SK-N-SH treated with all-trans-retinoic acid at 6 μM for 48 hours (cell line): ENCODE measurements around the gene CEP63.
"Not testable (repeated sequence)": the region's sequence is repeated elsewhere in the genome, so short reads cannot be mapped to it uniquely, and the experiment has no call there.

Source experiments
- ATAC-seq: fragments of 200-7000 bp; cut with Tn5 transposase; 3 replicates; pipeline ENCODE4 v1.9.1; 2020; ENCODE audit warnings: mild to moderate bottlenecking, moderate library complexity
- BACH2 ChIP-seq: fragments of 250-450 bp; sonication (Bioruptor Pico); IDR thresholded peaks from 2 replicates; pipeline ENCODE4 v1.9.0; 2021; ENCODE audit warnings: mild to moderate bottlenecking, borderline replicate concordance
- CSDC2 ChIP-seq: fragments of 250-450 bp; sonication (Bioruptor Pico); IDR thresholded peaks from 2 replicates; pipeline ENCODE4 v1.5.0; 2020; ENCODE audit warnings: mild to moderate bottlenecking, moderate library complexity
- ESRRG ChIP-seq: fragments of 250-450 bp; sonication (Bioruptor Pico); IDR thresholded peaks from 2 replicates; pipeline ENCODE4 v1.6.1; 2021; ENCODE audit warnings: mild to moderate bottlenecking
- GLIS3 ChIP-seq: fragments of 250-450 bp; sonication (Bioruptor Pico); IDR thresholded peaks from 2 replicates; pipeline ENCODE4 v1.5.0; 2020; ENCODE audit warnings: mild to moderate bottlenecking, moderate library complexity
- ISL1 ChIP-seq: fragments of 250-450 bp; sonication (Bioruptor Pico); IDR thresholded peaks from 2 replicates; pipeline ENCODE4 v2.1.2; 2022; ENCODE audit warnings: mild to moderate bottlenecking, moderate library complexity
- OSR1 ChIP-seq: fragments of 250-450 bp; sonication (Bioruptor Pico); IDR thresholded peaks from 2 replicates; pipeline ENCODE4 v1.8.0; 2022; ENCODE audit warnings: moderate library complexity, mild to moderate bottlenecking, inconsistent platforms
- PPARA ChIP-seq: fragments of 250-450 bp; sonication (Bioruptor Pico); IDR thresholded peaks from 2 replicates; pipeline ENCODE4 v1.5.0; 2020; ENCODE audit warnings: mild to moderate bottlenecking, borderline replicate concordance
- RARB ChIP-seq: fragments of 250-450 bp; sonication (Bioruptor Pico); IDR thresholded peaks from 2 replicates; pipeline ENCODE4 v1.8.0; 2021; ENCODE audit warnings: mild to moderate bottlenecking, moderate library complexity
- SNAI2 ChIP-seq: fragments of 250-450 bp; sonication (Bioruptor Pico); IDR thresholded peaks from 2 replicates; pipeline ENCODE4 v1.5.0; 2020; ENCODE audit warnings: mild to moderate bottlenecking, moderate library complexity
- TCF4 ChIP-seq: fragments of 250-450 bp; sonication (Bioruptor Pico); IDR thresholded peaks from 2 replicates; pipeline ENCODE4 v1.8.0; 2021; ENCODE audit warnings: mild to moderate bottlenecking, moderate library complexity, borderline replicate concordance
- TOX ChIP-seq: fragments of 250-450 bp; sonication (Bioruptor Pico); IDR thresholded peaks from 2 replicates; pipeline ENCODE4 v1.8.0; 2021; ENCODE audit warnings: mild to moderate bottlenecking, moderate library complexity, borderline replicate concordance
- ZC3H10 ChIP-seq: fragments of 250-450 bp; sonication (Bioruptor Pico); IDR thresholded peaks from 2 replicates; pipeline ENCODE4 v1.5.1; 2021; ENCODE audit warnings: mild to moderate bottlenecking, moderate library complexity
- ZFP3 ChIP-seq: fragments of 250-450 bp; sonication (Bioruptor Pico); IDR thresholded peaks from 2 replicates; pipeline ENCODE4 v1.5.0; 2020; ENCODE audit warnings: mild to moderate bottlenecking, moderate library complexity
- ZNF70 ChIP-seq: fragments of 450-650 bp; formaldehyde crosslinking; IDR thresholded peaks from 2 replicates; pipeline ENCODE4 v1.5.0; 2020; ENCODE audit warnings: mild to moderate bottlenecking, moderate library complexity
- ZNF8 ChIP-seq: fragments of 450-650 bp; formaldehyde crosslinking; IDR thresholded peaks from 2 replicates; pipeline ENCODE4 v1.5.0; 2020; ENCODE audit warnings: mild to moderate bottlenecking, moderate library complexity
- TF ChIP-seq, protein P1 (sequence below): fragments of 250-450 bp; sonication (Bioruptor Pico); IDR thresholded peaks from 2 replicates; pipeline ENCODE4 v1.8.0; 2021; ENCODE audit warnings: low read depth, mild to moderate bottlenecking, moderate library complexity, borderline replicate concordance
- TF ChIP-seq, protein P2 (sequence below): fragments of 250-450 bp; sonication (Bioruptor Pico); IDR thresholded peaks from 2 replicates; pipeline ENCODE4 v1.5.1; 2020; ENCODE audit warnings: low read depth, mild to moderate bottlenecking, moderate library complexity
- TF ChIP-seq, protein P3 (sequence below): fragments of 250-450 bp; sonication (Bioruptor Pico); IDR thresholded peaks from 2 replicates; pipeline ENCODE4 v1.8.0; 2020; ENCODE audit warnings: mild to moderate bottlenecking, moderate library complexity, borderline replicate concordance
- TF ChIP-seq, protein P4 (sequence below): fragments of 250-450 bp; sonication (Bioruptor Pico); IDR thresholded peaks from 2 replicates; pipeline ENCODE4 v1.5.1; 2021; ENCODE audit warnings: mild to moderate bottlenecking, moderate library complexity

Gene CEP63

DNA sequence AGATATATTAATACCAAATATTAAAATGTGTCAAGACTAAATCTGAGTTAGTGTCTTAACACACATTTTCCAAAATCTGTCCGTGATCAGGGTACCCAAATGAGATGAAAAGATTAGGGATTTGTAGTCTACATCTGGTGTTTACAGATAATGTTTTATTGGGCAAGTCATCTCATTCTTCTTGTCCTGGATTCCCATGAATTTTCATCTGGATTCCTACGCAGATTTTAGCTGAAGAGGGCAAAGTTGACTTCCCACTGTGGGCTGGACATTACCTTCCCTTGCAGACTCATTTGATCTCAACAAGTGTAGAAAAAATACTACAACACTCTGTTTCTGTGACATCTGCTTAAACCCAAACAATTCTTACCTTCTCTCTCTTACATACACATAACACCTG is 79.1 kb downstream of the CEP63 start (continued):
- TF ChIP-seq, protein P1, sequence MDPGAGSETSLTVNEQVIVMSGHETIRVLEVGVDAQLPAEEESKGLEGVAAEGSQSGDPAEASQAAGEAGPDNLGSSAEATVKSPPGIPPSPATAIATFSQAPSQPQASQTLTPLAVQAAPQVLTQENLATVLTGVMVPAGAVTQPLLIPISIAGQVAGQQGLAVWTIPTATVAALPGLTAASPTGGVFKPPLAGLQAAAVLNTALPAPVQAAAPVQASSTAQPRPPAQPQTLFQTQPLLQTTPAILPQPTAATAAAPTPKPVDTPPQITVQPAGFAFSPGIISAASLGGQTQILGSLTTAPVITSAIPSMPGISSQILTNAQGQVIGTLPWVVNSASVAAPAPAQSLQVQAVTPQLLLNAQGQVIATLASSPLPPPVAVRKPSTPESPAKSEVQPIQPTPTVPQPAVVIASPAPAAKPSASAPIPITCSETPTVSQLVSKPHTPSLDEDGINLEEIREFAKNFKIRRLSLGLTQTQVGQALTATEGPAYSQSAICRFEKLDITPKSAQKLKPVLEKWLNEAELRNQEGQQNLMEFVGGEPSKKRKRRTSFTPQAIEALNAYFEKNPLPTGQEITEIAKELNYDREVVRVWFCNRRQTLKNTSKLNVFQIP (CRISPR knock-in tag), result no peak

DNA sequence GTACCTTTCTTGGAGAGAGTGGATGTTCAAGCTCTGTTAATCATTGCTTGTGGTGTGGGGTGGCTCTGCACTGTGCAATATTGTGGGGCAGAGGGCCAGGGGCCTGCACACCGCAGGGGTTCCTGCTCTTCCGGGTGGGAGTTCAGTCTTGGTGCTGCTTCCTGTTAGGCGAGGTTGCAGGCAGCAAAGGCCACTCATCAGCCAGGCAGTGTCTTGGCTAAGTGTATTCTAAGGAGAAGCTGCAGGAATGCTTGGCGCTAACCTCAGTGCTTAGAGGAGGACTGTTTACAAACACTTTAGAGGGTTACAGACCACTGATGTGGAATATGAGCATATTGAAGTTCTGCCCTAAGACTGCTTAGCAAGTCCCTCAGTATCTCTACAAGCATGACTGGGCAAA is 81.7 kb downstream of the CEP63 start:
- TF ChIP-seq CSDC2 (no peak), ESRRG (CRISPR knock-in tag) (no peak), ZNF8 (CRISPR knock-in tag) (no peak), TCF4 (no peak), BACH2 (CRISPR knock-in tag) (no peak), ISL1 (no peak), ZC3H10 (no peak), PPARA (CRISPR knock-in tag) (no peak), TOX (CRISPR knock-in tag) (no peak), OSR1 (CRISPR knock-in tag) (no peak), ZFP3 (CRISPR knock-in tag) (no peak), ZNF70 (CRISPR knock-in tag) (no peak), GLIS3 (CRISPR knock-in tag) (no peak), RARB (no peak)
- TF ChIP-seq, protein P1 (CRISPR knock-in tag), result no peak
- TF ChIP-seq, protein P2, sequence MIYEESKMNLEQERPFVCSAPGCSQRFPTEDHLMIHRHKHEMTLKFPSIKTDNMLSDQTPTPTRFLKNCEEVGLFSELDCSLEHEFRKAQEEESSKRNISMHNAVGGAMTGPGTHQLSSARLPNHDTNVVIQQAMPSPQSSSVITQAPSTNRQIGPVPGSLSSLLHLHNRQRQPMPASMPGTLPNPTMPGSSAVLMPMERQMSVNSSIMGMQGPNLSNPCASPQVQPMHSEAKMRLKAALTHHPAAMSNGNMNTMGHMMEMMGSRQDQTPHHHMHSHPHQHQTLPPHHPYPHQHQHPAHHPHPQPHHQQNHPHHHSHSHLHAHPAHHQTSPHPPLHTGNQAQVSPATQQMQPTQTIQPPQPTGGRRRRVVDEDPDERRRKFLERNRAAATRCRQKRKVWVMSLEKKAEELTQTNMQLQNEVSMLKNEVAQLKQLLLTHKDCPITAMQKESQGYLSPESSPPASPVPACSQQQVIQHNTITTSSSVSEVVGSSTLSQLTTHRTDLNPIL (CRISPR knock-in tag), result no peak
- TF ChIP-seq, protein P3, sequence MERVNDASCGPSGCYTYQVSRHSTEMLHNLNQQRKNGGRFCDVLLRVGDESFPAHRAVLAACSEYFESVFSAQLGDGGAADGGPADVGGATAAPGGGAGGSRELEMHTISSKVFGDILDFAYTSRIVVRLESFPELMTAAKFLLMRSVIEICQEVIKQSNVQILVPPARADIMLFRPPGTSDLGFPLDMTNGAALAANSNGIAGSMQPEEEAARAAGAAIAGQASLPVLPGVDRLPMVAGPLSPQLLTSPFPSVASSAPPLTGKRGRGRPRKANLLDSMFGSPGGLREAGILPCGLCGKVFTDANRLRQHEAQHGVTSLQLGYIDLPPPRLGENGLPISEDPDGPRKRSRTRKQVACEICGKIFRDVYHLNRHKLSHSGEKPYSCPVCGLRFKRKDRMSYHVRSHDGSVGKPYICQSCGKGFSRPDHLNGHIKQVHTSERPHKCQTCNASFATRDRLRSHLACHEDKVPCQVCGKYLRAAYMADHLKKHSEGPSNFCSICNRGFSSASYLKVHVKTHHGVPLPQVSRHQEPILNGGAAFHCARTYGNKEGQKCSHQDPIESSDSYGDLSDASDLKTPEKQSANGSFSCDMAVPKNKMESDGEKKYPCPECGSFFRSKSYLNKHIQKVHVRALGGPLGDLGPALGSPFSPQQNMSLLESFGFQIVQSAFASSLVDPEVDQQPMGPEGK, result no peak
- TF ChIP-seq, protein P4, sequence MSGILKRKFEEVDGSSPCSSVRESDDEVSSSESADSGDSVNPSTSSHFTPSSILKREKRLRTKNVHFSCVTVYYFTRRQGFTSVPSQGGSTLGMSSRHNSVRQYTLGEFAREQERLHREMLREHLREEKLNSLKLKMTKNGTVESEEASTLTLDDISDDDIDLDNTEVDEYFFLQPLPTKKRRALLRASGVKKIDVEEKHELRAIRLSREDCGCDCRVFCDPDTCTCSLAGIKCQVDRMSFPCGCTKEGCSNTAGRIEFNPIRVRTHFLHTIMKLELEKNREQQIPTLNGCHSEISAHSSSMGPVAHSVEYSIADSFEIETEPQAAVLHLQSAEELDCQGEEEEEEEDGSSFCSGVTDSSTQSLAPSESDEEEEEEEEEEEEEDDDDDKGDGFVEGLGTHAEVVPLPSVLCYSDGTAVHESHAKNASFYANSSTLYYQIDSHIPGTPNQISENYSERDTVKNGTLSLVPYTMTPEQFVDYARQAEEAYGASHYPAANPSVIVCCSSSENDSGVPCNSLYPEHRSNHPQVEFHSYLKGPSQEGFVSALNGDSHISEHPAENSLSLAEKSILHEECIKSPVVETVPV, result no peak

DNA sequence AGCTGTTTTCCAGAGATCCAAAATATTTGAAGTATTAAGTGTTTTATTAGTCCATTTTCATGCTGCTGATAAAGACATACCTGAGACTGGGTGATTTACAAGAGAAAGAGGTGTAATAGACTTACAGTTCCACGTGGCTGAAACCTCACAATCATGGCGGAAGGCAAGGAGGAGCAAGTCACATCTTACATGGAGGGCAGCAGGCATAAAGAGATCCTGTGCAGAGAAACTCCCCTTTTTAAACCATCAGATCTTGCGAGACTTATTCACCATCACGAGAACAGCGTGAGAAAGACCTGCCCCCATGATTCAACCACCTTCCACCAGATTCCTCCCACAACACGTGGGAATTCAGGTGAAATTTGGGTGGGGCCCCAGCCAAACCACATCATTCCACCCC is 82.9 kb downstream of the CEP63 start:
- no peak for TF ChIP-seq ESRRG (CRISPR knock-in tag)
- TF ChIP-seq ISL1, result no peak
- TF ChIP-seq CSDC2, result no peak
- TF ChIP-seq RARB, result no peak
- TF ChIP-seq OSR1 (CRISPR knock-in tag), result no peak
- no peak for TF ChIP-seq SNAI2 (CRISPR knock-in tag)
- TF ChIP-seq, protein P4, result no peak
- TF ChIP-seq ZFP3 (CRISPR knock-in tag), result no peak
- no peak for ATAC-seq

More for the DNA sequence above, 81.7 kb downstream of the CEP63 start:
- ATAC-seq, result no peak

DNA sequence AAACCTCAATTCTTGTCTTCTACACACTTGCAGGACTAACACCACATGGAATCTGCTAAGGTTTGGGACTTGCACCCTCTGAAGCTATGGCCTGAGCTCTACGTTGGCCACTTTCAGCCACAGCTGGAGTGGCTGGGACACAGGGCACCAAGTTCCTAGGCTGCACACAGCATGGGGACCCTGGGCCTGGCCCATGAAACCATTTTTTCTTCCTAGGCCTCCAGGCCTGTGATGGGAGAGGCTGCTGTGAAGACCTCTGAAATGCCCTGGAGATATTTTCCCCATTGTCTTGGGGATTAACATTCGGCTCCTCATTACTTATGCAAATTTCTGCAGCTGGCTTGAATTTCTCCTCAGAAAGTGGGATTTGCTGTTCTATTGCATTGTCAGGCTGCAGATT is 84.0 kb downstream of the CEP63 start:
- ATAC-seq, result not testable (repeated sequence)
